HepG2 (cell line): ENCODE data around the gene MAEA. TPM values are rescaled to one million over a fixed set of nuclear protein-coding genes. Genes with fewer than 3 reads are reported as not detected.

Experiments
- ATAC-seq: fragments of 200-7000 bp; cut with Tn5 transposase; 3 replicates; pipeline ENCODE4 v1.9.1; 2020; ENCODE audit warnings: mild to moderate bottlenecking, moderate library complexity
- BruUV-seq: library from RNA; stranded (reverse); fragments of 400-500 nt; replicated peaks from 2 replicates; lab custom pipeline; 2021; lab: Mats Ljungman, UMichigan
- CTCF ChIA-PET: fragments of 300-600 bp; formaldehyde crosslinking; extraction: SDS; loops from one replicate; lab custom pipeline; 2021; ENCODE audit warnings: low total read pairs, inconsistent platforms, low intra/inter-chr PET ratio; lab: Yijun Ruan, JAX
- POLR2A ChIA-PET: fragments of 350-600 bp; sonication (Branson Sonifier 250); formaldehyde crosslinking; loops from one replicate; lab custom pipeline; 2020; ENCODE audit warnings: antibody characterized with exemption, inconsistent platforms; lab: Yijun Ruan, JAX
- DNase-seq: peaks from one replicate; pipeline ENCODE4 v3.0.0-alpha.2; 2015; ENCODE audit warnings: low spot score
- FAIRE-seq: peaks from 3 replicates; lab custom pipeline; 2011; peaks lifted over from hg19 to GRCh38; lab: Jason Lieb, UNC
- H2AFZ ChIP-seq: one replicate; pipeline ENCODE4 v1.6.1; 2011; ENCODE audit warnings: low read length, inconsistent platforms
- H3K27ac ChIP-seq: fragments of 300-600 bp; 3 replicates; pipeline ENCODE4 v1.8.0; 2011; ENCODE audit warnings: mixed run types, mild to moderate bottlenecking, mixed read lengths, low read length, inconsistent platforms; ENCODE audit not compliant: insufficient read depth; ENCODE audit errors: extremely low read length
- H3K27me3 ChIP-seq, 2 experiments: fragments of 200-600 bp in 1 of 2; 2 replicates in 1 of 2; 3 replicates in 1 of 2; pipeline versions ENCODE4 v1.6.0 to v1.8.0; 2011; ENCODE audit warnings: low read length in 2 of 2, mild to moderate bottlenecking in 2 of 2, moderate library complexity in 2 of 2, inconsistent platforms in 1 of 2; ENCODE audit not compliant: insufficient read depth in 2 of 2, control insufficient read depth in 1 of 2
- H3K36me3 ChIP-seq, 2 experiments: fragments of 200-600 bp in 1 of 2; replicated peaks in 1 of 2; 2 replicates in 1 of 2; 3 replicates in 1 of 2; pipeline versions ENCODE4 v1.5.1 to v1.8.0; 2011; ENCODE audit warnings: low read length in 2 of 2, inconsistent platforms in 1 of 2; ENCODE audit not compliant: insufficient read depth in 2 of 2, control insufficient read depth in 1 of 2
- H3K4me1 ChIP-seq: 2 replicates; pipeline ENCODE4 v1.5.1; 2012; ENCODE audit warnings: low read length, inconsistent platforms; ENCODE audit not compliant: insufficient read depth
- H3K4me2 ChIP-seq: 2 replicates; pipeline ENCODE4 v1.6.0; 2011; ENCODE audit warnings: low read depth, low read length, inconsistent platforms
- H3K4me3 ChIP-seq, 3 experiments: fragments of 200-600 bp in 1 of 3; sonication (generic), shearing (Covaris generic) in 1 of 3; replicated peaks in 1 of 3; 2 replicates each; pipeline ENCODE4 v1.5.1; 2011 to 2016; ENCODE audit warnings: low read length in 3 of 3, inconsistent platforms in 2 of 3, low read depth in 2 of 3, mild to moderate bottlenecking in 2 of 3, control low read depth in 1 of 3, mixed read lengths in 1 of 3; ENCODE audit not compliant: insufficient read depth in 1 of 3
- H3K79me2 ChIP-seq: one replicate; pipeline ENCODE4 v1.6.1; 2011; ENCODE audit warnings: low read length, inconsistent platforms; ENCODE audit not compliant: insufficient read depth
- H3K9ac ChIP-seq: 2 replicates; pipeline ENCODE4 v1.6.0; 2011; ENCODE audit warnings: mild to moderate bottlenecking, low read depth, low read length, inconsistent platforms; ENCODE audit not compliant: insufficient read depth
- H3K9me3 ChIP-seq: 2 replicates; pipeline ENCODE4 v1.5.1; 2012; ENCODE audit warnings: mild to moderate bottlenecking, low read length
- H4K20me1 ChIP-seq: 2 replicates; pipeline ENCODE4 v1.6.0; 2011; ENCODE audit warnings: inconsistent platforms, mild to moderate bottlenecking, low read length, moderate library complexity; ENCODE audit not compliant: insufficient read depth
- GTF3A ChIP-seq: sonication (generic); formaldehyde crosslinking; conservative IDR thresholded peaks from 2 replicates; pipeline ENCODE4 v1.4.0; 2020; ENCODE audit warnings: mild to moderate bottlenecking, missing genetic modification reagents
- PRDM15 ChIP-seq: sonication (generic); formaldehyde crosslinking; IDR thresholded peaks from 2 replicates; pipeline ENCODE4 v1.4.0; 2020; ENCODE audit warnings: missing genetic modification reagents
- RFX1 ChIP-seq: fragments of 450-650 bp; IDR thresholded peaks from 2 replicates; pipeline ENCODE4 v1.6.1; 2017
- SUZ12 ChIP-seq: fragments of 150-350 bp; IDR thresholded peaks from 2 replicates; pipeline ENCODE4 v1.6.1; 2014; ENCODE audit warnings: low read depth, low read length
- TARDBP ChIP-seq: sonication (generic); formaldehyde crosslinking; IDR thresholded peaks from 2 replicates; pipeline ENCODE4 v1.8.0; 2022; ENCODE audit warnings: mild to moderate bottlenecking, missing genetic modification reagents
- ZNF749 ChIP-seq: sonication (generic); formaldehyde crosslinking; IDR thresholded peaks from 2 replicates; pipeline ENCODE4 v1.8.0; 2022; ENCODE audit warnings: mild to moderate bottlenecking, missing genetic modification reagents, moderate library complexity, borderline replicate concordance
- WGBS: methylation state at CpG from one replicate; pipeline ENCODE4 v1.1.6; 2017; ENCODE audit warnings: low lambda C conversion rate; 5-methylcytosine and 5-hydroxymethylcytosine counted together
- in situ Hi-C: cut with HindIII; loops from 2 replicates; pipeline ENCODE4 v1.10.0; 2017; ENCODE audit warnings: low pct_unique_long_range_greater_than_20kb; ENCODE audit not compliant: extremely low pct_ligation_motif_present
- intact Hi-C: fragments of 100-400 bp; cut with micrococcal nuclease; formaldehyde crosslinking; loops from one replicate; pipeline ENCODE4 v1.10.0; 2022; ENCODE audit not compliant: unreplicated experiment
- polyA plus RNA-seq, 8 experiments: library from polyadenylated mRNA; depleted of rRNA in 3 of 8; stranded (reverse) in 7 of 8; unstranded in 1 of 8; fragments of >200 nt; fragmentation: Illumina TruSeq in 4 of 8; extraction: Trizol in 4 of 8; gene quantifications; 2 replicates each; pipeline versions ENCODE4 v1.2.1 to v1.2.3, GENCODE V29; 2011 to 2016; ENCODE audit warnings: low read depth in 4 of 8, missing spikeins in 1 of 8, mixed read lengths in 1 of 8; ENCODE audit not compliant: insufficient read depth in 1 of 8
- total RNA-seq, 5 experiments: library from RNA; depleted of rRNA; stranded (reverse); fragments of >200 nt; fragmentation: Illumina TruSeq; extraction: Trizol; gene quantifications; 2 replicates each; pipeline ENCODE4 v1.2.3, GENCODE V29; 2016; ENCODE audit warnings: low read depth in 1 of 5

Gene MAEA
- total and polyA plus RNA-seq, 2 of the 13 experiments (the other 11 are each of a cell fraction or from before 2014, with no cell fraction given), result 52.0 to 57.1 TPM

GRCh38 chr4:1331591-1332353 is 42.1 kb downstream of the MAEA start:
- BruUV-seq, result no TSS peak
- no peaks in the 10 kb centered on the region for H3K27me3 ChIP-seq
- WGBS, result 98% methylated on average over 15 of the region's 21 CpGs
- H4K20me1 ChIP-seq, result 0 out of 2 replicates have a peak, but pooled peaks cover 4% of the 10 kb centered on the region
- H3K27ac ChIP-seq, result no peak overlapping the region
- no peaks in the 10 kb centered on the region for H3K4me1 ChIP-seq
- no peak overlapping the region for H2AFZ ChIP-seq
- POLR2A ChIA-PET, result no interaction called here
- no peak overlapping the region for H3K4me3 ChIP-seq
- H3K4me2 ChIP-seq, result no peak overlapping the region
- no peak for ATAC-seq
- no peak for FAIRE-seq
- no peaks in the 10 kb centered on the region for H3K79me2 ChIP-seq
- intact Hi-C loops (no loop called here), in situ Hi-C loops (no loop called here)
- H3K36me3 ChIP-seq, result peaks cover 27 to 64% of the 10 kb centered on the region in 2 experiments
- H3K9me3 ChIP-seq, result no peaks in the 10 kb centered on the region
- CTCF ChIA-PET, result no interaction called here
- H3K9ac ChIP-seq, result no peak overlapping the region
- no peak for DNase-seq
- no peak for TF ChIP-seq TARDBP (CRISPR knock-in tag)
- no peak for TF ChIP-seq PRDM15
- no peak for TF ChIP-seq RFX1
- no peak for TF ChIP-seq ZNF749 (CRISPR knock-in tag)
- no peak for TF ChIP-seq SUZ12
- no peak for TF ChIP-seq GTF3A (CRISPR knock-in tag)
